Measurements from ENCODE around the gene SELENOP.

Gene SELENOP

DNA sequence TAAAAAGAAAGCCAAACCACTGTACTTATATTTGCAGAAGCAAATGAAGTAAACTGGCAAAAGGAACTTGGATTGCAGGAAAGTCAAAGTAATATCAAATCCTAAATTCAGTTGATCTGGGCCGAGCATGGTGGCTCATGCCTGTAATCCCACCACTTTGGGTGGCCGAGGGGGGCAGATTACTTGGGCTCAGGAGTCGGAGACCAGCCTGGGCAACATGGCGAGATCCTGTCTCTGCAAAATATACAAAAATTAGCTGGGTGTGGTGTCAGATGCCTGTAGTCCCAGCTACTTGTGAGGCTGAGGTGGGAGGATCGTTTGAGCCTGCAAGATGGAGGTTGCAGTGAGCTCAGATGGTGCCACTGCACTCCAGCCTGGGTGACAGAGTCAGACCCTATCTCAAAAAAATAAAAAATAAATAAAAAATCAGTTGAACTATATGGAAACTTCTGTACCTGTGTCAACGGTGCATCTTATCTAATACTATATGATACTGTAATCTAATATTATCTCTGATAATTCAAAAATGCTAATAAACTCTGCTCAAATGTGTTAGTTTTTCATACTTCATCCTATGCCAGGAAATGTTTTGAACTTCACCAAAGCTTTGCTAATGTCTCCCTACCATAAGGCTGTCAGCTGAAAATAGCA is 10.1 kb downstream of the SELENOP start:
- DNase-seq (ENCODE audit: low read depth, low spot score), result no peak
- H3K4me3 ChIP-seq (ENCODE audit: low read length), result no peak overlapping the region

DNA sequence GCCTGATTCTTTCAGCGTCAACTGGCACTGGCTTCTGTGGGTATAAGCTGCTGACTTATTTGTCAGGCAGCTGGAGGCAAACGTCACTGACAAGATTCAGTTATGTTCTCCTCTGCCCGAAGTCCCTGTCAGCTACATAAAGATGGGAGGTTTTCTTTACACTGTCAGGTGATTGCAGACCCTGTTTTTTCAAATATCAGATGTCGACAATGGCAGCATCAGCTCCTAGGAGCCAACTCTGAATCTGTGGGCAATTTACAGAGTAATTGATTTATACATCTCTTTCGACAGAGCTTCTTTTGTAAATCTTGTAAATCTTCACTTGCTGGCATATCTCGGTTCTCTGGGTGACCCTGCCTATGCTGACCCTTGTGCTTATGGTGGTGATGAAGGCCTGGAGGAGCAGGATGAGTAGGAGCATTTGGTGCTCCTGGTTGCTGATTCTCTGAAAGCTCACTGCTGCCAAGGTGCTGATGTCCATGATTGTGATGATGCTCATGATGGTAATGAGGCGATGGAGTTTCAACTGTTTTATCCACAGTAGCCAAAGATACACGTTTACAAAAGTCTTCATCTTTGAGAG is 10.9 kb downstream of the SELENOP start:
- no peak overlapping the region for H3K4me3 ChIP-seq (ENCODE audit: low read length)
- DNase-seq (ENCODE audit: low read depth, low spot score), result no peak

DNA sequence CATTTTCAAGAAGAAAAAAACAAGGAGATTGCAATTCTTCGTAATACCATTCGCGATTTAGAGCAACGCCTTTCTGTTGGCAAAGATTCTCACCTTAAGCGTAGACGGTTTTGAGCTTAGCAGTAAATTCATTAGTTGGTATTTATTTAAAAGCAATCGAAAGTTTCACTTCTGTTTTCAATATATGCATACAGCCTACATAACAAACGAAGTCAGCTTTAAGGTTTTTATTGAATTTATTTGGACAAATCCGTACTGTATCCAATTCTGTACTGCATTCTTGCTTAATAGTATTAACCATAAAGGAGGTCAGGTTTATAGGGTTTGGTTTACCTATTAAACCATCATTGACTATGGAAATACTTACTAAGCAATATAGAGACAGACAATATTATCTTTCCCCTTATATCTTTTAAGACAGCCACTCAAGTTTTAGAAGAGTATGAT is 12.0 kb downstream of the SELENOP start:
- no peak overlapping the region for H3K4me3 ChIP-seq (ENCODE audit: low read length)
- DNase-seq (ENCODE audit: low read depth, low spot score), result no peak

DNA sequence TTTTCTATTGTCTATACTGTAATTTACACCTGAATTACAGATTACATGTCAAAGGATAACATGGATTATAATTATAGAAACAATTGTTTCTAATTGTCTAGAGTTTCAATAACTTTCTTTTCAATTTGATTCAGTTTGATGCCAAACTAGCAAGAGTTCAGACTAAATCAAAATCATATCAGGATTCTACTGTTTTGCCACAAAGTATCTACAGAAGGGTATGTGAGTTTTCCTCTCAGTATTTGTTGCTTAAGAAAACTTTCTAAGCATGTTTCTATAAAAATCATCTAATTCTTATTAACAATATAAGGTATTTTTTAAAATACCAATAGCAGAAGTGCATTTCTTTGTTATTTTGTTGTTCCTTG is 12.5 kb downstream of the SELENOP start:
- no peak for DNase-seq (ENCODE audit: low read depth, low spot score)
- H3K4me3 ChIP-seq (ENCODE audit: low read length), result no peak overlapping the region

DNA sequence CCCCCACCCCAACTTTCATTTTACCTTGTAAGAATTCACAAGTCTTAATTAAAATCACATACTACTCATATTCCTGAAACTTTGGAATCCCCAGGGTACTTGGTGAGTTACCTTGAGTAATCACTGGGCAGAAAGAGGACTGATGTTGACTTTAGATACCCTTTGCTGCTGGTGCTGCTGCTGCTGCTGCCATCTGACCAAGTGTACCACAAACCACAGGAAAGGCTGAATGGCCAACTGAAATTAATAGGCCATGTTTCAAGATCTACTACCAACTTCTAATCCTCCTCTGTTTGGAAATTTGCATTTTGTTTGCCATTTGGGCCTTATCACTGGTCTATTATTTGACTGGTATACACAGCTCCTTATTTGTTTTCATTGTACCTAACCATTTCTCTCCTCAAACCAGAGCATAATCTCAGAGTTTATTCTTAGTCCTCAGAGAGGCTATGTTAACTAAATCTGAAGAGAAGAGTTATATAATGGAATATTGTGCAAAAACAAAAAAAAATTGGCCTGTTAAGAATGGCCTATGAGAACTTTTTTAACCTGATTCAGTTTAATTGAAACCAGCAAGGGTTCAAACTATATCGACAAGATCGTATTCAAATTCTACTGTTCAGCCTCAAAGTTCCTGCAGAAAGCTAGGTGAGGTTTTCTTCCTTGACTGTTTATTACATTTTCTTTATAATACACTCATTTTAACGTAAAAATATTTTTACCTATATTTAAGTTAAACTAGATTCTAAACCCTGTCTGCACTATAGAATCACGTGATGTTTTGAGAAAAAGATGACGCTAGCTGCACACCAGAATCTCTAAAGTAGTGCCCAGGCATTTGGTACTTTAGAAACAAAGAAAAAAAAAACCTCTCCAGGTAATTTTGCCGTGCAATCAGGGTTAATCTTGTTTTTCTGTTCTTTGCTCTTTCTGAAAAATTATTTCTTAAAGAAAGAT is 13.1 kb downstream of the SELENOP start:
- DNase-seq (ENCODE audit: low read depth, low spot score), result no peak
- H3K4me3 ChIP-seq (ENCODE audit: low read length), result no peak overlapping the region

DNA sequence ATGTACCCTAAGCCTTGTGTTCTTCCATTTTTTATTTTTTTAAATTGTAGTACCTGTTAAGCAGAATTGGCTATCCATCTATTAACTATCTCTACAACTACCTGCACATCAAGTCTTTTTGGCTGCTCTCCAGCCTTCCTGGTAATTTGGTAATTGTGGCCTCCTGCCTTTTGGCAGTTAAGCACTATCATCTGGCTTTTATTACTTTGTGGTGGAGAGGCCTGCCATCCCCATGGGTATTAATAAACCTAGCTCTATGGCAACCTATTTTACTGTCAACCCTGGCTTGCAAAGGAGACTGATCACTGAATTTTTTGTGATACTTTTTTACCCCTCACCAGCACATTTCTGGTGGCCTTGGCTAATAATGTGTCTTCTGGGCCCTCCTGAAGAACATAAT is 20.5 kb downstream of the SELENOP start:
- no peak for DNase-seq (ENCODE audit: low read depth, low spot score)
- H3K4me3 ChIP-seq (ENCODE audit: low read length), result no peak overlapping the region

DNA sequence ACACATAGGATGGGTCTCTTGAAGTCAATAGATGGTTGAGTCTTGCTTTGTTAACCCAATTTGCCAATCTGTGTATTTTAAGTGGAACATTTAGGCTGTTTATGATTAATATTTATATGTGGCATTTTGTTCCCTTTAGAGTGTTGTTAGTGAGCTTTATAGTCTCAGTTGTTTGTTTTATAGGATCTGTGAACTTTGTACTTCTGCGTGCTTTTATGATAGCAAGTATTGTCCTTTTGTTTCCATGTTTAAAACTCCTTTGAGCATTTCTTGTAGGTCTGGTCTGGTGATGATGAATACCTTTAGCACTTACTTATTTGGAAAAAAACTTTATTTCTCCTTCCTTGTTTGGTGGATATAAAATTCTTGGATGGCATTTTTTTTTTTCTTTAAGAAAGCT is 23.8 kb downstream of the SELENOP start:
- H3K4me3 ChIP-seq (ENCODE audit: low read length), result no peak overlapping the region

DNA sequence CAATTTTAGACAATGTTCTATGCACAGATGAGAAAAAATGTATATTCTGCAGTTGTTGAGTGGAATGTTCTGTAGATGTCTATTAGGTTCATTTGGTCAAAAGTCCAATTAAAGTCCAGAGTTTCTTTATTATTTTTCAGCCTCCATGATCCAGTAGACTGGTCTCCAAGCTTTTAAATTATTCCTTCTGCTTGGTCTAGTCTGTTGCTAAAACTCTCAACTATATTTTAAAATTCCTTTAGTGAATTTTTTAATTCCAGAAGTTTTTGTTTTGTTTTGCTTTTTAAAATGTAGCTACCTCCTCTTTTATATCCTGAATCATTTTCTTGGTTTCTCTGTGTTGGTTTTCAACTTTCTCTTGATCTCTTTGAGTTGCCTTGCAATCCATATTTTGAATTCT is 24.6 kb downstream of the SELENOP start:
- no peak overlapping the region for H3K4me3 ChIP-seq (ENCODE audit: low read length)
- DNase-seq (ENCODE audit: low read depth, low spot score), result no peak

More for the DNA sequence above, 23.8 kb downstream of the SELENOP start:
- DNase-seq (ENCODE audit: low read depth, low spot score), result no peak

DNA sequence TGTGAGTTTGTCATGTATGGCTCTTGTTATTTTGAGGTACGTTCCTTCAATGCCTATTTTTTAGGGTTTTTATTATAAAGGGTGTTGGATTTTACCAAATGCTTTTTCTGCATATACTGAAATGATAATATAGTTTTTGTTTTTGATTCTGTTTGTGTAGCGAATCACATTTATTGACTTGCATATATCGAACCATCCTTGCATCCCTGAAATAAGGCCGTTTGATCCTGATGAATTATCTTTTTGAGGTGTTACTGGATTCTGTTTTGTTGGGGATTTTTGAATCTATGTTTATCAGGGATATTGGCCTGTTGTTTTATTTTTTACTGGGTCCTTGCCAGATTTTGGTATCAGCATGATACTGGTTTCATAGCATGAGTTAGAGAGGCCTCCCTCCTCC is 25.9 kb downstream of the SELENOP start:
- H3K4me3 ChIP-seq (ENCODE audit: low read length), result no peak overlapping the region
- no peak for DNase-seq (ENCODE audit: low read depth, low spot score)

DNA sequence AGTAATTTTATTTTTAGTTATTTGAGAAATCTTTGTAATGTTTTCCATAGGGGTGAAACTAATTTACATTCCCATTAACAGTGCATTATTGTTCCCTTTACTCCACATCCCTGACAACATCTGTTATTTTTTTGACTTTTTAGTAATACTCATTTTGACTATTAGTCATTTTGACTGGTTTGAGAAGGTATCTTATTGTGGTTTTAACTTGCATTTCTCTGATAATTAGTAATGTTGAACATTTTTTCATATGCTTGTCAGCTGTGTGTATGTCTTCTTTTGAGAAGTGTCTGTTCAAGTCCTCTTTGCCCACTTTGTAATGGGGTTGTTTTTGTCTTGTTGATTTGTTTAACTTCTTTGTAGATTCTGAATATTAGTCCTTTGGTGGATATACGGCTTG is 27.6 kb downstream of the SELENOP start:
- DNase-seq (ENCODE audit: low read depth, low spot score), result no peak
- H3K4me3 ChIP-seq (ENCODE audit: low read length), result no peak overlapping the region

DNA sequence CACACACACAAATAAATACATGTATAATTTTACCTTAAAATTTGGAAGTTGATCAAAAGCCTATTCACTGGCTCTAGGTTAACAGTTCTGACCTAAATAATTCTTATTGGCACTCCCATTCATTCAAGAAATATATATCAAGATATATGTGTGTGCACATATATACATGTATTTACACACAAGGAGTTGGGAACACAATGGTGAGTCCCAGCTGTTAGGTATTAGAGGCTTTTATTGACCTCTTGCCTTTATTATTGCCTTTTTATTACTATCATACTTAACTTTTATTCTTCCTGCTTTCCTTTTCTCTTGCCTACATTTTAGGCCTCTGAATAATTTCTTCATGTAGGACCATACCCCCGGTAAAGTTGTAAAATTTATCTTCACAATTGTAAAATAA is 30.1 kb downstream of the SELENOP start:
- DNase-seq (ENCODE audit: low read depth, low spot score), result no peak
- no peak overlapping the region for H3K4me3 ChIP-seq (ENCODE audit: low read length)

DNA sequence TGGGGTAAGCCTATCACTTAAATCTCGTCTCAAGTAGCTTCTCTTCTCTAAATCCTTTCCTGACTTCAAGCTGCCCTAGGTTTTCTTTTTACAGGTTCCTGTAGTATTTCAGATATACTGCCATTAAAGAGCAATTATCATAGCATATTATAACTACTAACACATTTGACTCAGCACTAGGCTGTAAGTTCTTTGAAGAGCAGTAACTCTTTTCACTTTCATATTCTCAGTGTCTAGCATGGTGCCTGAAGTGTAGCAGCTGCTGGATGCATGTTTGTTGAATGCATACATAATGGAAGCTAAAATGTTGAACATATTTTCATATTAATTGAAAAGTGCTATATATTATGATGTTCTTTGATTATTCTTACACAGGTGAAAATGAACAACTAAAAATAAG is 32.6 kb downstream of the SELENOP start:
- no peak overlapping the region for H3K4me3 ChIP-seq (ENCODE audit: low read length)
- DNase-seq (ENCODE audit: low read depth, low spot score), result no peak

DNA sequence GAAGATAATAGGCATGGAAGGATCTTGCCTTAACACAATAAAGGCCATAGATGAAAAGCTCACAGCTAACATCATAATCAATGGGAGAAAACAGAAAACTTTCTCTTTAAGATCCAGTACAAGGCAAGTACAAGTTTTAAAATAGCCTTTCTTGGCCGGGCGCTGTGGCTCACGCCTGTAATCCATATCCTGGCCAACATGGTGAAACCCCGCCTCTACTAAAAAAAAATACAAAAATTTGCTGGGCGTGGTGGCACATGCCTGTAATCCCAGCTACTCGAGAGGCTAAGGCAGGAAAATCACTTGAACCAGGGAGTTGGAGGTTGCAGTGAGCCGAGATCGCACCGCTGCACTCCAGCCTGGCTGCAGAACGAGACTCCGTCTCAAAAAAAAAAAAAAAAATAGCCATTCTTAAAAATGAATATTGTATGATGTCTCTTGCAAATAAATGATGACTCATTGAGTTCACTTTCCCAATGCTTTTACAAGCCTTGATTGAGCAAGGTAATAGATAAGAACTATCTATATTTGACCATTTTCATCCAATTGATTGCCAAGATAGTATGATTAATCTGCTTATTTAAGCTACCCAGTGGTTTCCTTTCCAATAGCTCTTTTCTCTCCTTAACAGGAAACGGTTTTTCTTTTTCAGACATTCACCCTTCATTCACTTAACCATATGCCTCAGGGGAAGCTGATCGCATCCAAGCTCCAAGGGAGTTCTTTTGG is 39.3 kb downstream of the SELENOP start:
- no peak overlapping the region for H3K4me3 ChIP-seq (ENCODE audit: low read length)
- no peak for DNase-seq (ENCODE audit: low read depth, low spot score)

DNA sequence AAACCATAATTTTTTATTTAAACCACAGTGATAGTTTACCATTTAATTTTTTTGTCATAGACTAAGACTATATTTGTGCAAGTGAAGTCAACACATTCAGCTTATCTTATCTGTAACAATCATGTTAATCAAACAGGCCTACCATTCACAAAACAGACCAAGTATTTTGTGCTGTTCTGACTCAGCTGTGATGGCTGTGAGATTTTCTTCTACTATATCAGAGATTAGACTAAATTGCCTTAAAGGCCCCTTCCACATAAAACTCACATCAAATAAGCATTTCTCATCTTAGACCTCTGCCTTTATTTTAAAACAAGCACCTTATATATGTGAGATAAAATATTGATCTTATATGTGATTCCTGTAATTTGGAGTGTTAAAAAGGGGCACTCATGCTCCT is 41.7 kb downstream of the SELENOP start:
- H3K4me3 ChIP-seq (ENCODE audit: low read length), result no peak overlapping the region
- no peak for DNase-seq (ENCODE audit: low read depth, low spot score)

DNA sequence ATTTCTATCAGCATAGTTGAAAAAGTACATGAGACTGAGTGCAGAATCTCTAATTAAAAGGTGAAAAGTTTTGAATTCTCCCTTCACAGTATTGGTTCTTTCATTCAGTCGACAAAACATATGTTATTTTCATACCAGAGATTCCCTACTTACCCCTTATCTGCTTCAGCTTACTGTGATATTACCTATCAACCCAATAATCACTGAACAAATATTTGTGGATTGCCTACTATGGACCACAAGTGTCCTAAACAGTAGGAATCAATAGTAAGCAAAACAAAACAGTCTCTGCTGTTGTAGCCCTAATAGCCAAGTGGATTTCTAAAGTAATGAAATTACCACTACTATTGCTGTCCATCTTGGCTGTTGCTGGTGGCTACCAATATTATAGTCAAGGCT is 43.6 kb downstream of the SELENOP start:
- no peak for DNase-seq (ENCODE audit: low read depth, low spot score)
- H3K4me3 ChIP-seq (ENCODE audit: low read length), result no peak overlapping the region

DNA sequence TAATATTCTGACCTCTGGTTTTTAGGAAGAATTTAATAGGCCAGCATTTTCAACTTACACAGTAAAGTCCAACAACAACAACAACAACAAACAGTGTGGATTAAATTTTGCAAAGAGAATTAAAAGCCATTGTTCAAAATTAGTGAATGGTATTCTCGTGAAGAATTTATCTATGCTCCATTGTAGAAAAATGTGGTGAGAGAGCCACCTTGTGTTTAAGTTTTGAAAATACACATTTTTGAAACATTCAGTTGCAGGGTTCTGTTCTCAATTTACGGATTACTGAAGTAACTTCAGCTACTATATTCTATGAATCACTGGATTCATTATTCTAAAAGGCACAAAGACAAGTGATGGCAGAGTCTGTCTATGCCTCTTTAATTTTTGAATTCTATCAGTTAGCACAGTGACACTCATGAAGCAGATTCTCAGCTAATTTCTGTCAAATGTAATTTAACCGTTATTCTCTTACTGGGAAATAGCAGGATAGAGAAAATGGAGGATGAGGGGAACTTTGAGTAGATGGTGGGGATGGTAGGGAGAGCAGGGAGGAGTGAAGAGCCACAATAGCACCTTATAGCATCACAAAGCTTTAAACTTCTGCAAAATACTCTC is 44.1 kb downstream of the SELENOP start:
- H3K4me3 ChIP-seq (ENCODE audit: low read length), result no peak overlapping the region
- DNase-seq (ENCODE audit: low read depth, low spot score), result no peak

DNA sequence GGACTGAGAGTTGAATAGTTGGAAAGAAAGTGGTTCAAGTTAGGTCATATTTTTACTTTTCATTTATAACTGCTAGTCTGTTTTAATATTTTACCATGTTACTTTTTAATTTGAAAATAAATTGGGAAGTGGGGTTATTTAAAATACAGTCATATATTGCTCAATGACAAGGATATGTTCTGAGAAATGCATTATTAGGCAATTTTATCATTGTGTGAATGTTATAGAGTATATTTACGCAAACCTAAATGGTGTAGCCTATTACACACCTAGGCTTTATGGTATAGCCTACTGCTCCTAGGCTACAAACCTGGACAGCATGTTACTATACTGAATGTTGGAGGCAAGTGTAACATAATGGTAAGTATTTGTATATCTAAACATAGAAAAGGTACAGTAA is 49.9 kb downstream of the SELENOP start:
- no peak overlapping the region for H3K4me3 ChIP-seq (ENCODE audit: low read length)
- DNase-seq (ENCODE audit: low read depth, low spot score), result no peak

DNA sequence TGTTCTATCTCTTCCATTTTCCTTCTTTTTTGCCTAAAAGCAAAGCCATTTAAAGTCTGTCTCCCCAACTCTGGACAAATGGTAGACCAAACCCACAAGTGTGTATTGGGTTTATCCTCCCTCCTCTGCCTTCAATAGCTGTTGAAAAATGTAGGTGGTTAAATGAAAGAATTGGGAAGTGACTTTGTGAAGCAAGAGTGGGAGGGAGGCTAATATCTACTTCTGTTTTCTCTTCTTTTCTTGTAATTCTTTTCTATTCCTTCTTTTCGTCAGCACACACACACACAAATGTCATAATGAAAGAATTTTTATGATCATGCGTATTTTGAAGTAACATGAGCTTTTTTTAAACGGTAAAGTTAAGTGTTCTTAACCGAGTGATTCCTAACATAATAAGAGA is 51.3 kb downstream of the SELENOP start:
- DNase-seq (ENCODE audit: low read depth, low spot score), result no peak
- H3K4me3 ChIP-seq (ENCODE audit: low read length), result no peak overlapping the region

DNA sequence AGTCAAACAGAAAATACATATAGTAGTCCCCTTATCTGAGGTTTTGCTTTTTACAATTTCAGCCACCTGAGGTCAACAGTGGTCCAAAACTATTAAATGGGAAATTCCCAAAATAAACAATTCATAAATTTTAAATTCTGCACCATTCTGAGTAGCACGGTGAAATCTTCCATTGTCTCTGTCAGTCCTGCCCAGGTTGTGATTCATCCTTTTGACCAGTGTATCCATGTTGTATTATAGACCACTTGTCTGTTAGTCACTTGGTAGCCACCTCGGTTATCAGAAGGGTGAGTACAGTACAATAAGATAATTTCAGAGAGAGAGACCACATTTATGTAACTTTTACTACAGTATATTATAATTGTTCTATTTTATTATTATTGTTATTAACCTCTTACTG is 52.2 kb downstream of the SELENOP start:
- no peak for DNase-seq (ENCODE audit: low read depth, low spot score)
- no peak overlapping the region for H3K4me3 ChIP-seq (ENCODE audit: low read length)

Data from Jurkat, Clone E6-1 (cell line).